HL-60/S4 treated with phorbol 12-myristate 13-acetate at 8.2 ng/mL for 4 days and 3 days (cell line): ENCODE measurements around the gene NFIX.

Experiments used
- in situ Hi-C: fragments of 300-500 bp; cut with MboI; formaldehyde crosslinking; loops from 2 replicates; pipeline ENCODE4 v1.15.0; 2022; ENCODE audit warnings: low sequenced_read_pairs

Gene NFIX

GRCh38 chr19:13033244-13033643, 38.0 kb downstream of the NFIX start:
- in situ Hi-C loops: no loop called here

- in situ Hi-C loops: no loop called here
Measured at GRCh38 chr19:13033819-13034611, 38.7 kb downstream of the NFIX start.

GRCh38 chr19:13034636-13035035, 39.4 kb downstream of the NFIX start:
- in situ Hi-C loops: no loop called here

GRCh38 chr19:13035820-13036365, 40.6 kb downstream of the NFIX start:
- in situ Hi-C loops: no loop called here

GRCh38 chr19:13036366-13036976, 41.2 kb downstream of the NFIX start:
- in situ Hi-C loops: no loop called here

- in situ Hi-C loops: no loop called here
Measured at GRCh38 chr19:13037161-13037560, 41.9 kb downstream of the NFIX start.

- in situ Hi-C loops: no loop called here
Measured at GRCh38 chr19:13037731-13038130, 42.5 kb downstream of the NFIX start.

- in situ Hi-C loops: no loop called here
Measured at GRCh38 chr19:13038306-13039210, 43.3 kb downstream of the NFIX start.

- in situ Hi-C loops: no loop called here
Measured at GRCh38 chr19:13039211-13039789, 44.0 kb downstream of the NFIX start.

- in situ Hi-C loops: no loop called here
Measured at GRCh38 chr19:13040232-13040947, 45.1 kb downstream of the NFIX start.

- in situ Hi-C loops: no loop called here
Measured at GRCh38 chr19:13040948-13041292, 45.6 kb downstream of the NFIX start.

- in situ Hi-C loops: no loop called here
Measured at GRCh38 chr19:13042443-13043130, 47.3 kb downstream of the NFIX start.

- in situ Hi-C loops: no loop called here
Measured at GRCh38 chr19:13043285-13043684, 48.0 kb downstream of the NFIX start.

GRCh38 chr19:13044231-13044836, 49.1 kb downstream of the NFIX start:
- in situ Hi-C loops: no loop called here

GRCh38 chr19:13045812-13046211, 50.5 kb downstream of the NFIX start:
- in situ Hi-C loops: no loop called here

GRCh38 chr19:13047374-13047773, 52.1 kb downstream of the NFIX start:
- in situ Hi-C loops: no loop called here

GRCh38 chr19:13050274-13050673, 55.0 kb downstream of the NFIX start:
- in situ Hi-C loops: no loop called here

GRCh38 chr19:13051557-13052165, 56.4 kb downstream of the NFIX start:
- in situ Hi-C loops: no loop called here
